HS-5 (cell line): Measurements from ENCODE around the gene OTOP3.
A peak's percentile ranks its signal among the peaks of the same experiment; 100 is the strongest.
"Not testable (repeated sequence)": the region's sequence is repeated elsewhere in the genome, so short reads cannot be mapped to it uniquely, and the experiment has no call there.

Experiments
- DNase-seq: peaks from one replicate; pipeline ENCODE4 v3.0.0-alpha.2; 2012; ENCODE audit warnings: low read depth

OTOP3 gene

DNA sequence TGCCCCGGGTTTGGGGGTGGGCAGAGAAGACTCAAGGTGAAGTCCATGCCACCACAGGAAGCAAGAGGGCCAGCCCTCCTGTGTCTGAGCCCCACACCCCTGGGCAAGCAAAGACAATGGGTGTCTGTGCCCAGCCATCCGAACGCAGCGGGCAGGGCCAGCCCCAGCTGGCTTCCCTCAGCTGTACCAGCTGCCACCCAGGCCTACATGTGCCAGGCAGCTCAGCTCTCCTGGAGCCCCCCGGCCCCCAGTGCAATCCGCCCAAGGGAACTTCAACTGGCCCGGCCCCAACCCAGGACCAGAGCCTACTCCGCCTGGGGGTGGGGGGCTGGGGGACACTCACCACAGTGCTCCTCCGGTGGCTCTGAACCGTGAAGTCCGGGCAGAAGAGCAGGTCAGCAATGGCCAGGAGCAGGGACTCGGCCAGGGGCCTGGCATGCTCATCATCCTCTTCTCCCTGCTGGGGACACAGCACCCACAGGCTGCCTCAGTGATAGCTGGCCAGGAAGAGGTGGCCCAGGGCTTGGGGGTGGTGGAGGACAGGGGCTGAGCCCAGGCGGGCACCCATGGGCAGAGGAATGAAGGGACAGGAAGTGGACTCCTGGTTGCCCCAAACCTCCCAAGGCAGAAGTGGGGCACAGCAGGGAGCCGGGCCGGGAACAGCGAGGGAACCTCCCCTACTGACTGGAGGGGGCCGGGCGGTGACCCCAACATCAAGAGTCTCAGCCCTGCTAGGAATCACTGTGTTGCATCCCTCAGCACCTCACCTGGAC lies 27.1 kb downstream of the OTOP3 start:
- no peak for DNase-seq

DNA sequence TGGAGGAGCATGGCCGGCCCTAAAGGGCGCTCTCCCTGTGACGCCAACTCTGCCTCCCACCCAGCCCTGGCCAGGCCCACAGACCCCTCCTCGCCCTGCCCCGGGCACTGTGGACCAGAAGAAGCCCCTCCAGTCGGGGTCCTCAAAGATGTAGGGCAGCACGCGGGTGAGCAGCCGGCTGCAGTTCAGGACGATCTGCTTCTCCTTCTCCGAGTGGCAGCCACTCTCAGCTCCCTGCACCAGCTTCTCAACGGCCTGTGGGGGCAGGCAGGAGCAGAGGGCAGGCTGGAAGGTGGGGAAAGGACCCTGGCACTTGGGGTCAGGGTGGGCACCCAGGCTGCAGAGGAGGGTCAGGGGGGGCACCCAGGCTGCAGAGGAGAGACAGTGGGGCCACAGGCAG lies 28.0 kb downstream of the OTOP3 start:
- DNase-seq = no peak

DNA sequence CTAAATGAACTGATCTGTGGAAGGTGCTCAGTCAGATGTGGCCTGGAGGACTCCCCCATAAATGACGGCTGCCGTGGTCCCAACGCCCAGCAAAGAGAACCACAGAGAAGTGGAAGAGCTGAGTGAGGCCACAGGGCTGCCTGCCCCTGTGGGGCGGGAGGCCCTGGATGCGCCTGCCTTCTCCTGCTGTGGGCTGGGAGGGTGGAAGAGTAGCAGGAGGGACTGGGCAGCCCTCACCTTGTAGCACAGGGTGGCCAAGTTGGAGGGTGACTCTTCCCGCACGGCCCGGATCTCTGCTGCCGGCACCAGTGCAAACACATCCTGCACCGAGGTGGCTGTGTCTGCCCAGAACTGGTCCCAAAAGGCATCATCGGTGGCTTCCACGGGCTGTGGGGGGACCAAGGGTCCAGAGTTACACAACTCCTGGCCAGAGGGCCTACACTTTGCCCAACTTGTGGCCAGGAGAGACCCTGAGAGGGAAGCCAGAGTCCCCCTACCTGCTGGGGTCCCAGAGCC lies 28.6 kb downstream of the OTOP3 start:
- DNase-seq = no peak

DNA sequence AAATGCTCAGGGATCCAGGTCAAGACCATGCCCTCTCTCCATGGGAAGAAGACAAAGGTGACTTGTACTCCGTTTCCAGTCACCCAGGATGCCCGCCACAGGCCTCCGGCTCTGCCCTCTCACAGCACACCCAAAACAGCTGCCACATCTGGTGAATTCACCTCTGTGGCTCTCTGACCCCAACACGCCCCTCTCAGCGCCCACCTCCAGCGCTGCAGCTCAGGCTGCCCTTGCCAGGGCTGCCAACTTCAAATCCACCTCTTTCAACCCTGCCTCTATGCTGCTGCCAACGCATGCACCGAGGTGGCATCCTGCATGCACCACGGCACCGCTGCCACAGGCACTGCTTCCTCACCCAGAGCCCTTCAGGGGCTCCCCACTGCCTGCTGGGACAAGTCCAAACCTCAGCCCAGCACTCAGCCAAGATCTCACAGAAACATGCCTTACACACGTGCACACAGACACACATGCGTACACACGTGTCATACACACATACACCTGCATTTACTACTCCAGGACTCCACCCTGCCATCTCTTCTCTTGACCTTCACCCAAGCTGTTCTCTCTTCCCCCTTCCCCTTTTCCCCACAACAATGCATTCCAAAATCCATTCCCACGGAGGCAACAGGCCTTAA lies 29.4 kb downstream of the OTOP3 start:
- no peak for DNase-seq

DNA sequence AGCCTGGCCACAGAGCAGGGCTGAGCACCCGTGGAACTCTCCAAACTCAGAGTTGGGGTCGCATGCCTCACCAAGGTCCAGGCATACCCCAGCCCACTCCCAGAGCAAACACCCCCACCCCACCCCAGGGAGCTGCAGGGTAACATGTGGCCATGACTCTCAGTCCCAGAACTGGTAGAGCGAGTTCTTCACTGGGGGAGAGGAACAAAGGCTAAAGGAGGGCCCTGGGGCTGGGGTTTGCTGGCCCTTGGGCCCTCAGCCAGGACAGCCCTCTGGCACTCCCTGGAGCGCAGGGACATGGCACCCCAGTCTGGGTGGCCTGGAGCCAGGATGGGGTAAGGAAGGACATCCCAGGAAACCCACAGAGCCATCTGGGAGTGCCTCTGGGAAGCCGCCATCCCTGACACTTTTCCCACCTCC lies 32.7 kb downstream of the OTOP3 start:
- no peak for DNase-seq

DNA sequence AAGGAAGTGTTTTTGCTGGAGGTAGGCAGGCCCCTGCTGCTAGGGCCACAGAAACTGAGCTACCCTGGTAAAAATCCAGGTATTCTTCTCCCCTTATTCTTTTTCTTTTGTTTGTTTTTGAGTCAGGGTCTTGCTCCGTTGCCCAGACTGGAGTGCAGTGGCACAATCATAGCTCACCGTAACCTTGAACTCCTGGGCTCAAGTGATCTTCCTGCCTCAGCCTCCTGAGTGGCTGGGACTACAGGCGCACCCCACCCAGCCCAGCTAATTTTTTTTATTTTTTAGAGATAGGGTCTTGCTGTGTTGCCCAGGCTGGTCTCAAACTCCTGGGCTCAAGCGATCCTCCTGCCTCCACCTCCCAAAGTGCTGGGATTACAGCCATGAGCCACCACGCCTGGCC lies 33.8 kb downstream of the OTOP3 start:
- not testable (repeated sequence) for DNase-seq

DNA sequence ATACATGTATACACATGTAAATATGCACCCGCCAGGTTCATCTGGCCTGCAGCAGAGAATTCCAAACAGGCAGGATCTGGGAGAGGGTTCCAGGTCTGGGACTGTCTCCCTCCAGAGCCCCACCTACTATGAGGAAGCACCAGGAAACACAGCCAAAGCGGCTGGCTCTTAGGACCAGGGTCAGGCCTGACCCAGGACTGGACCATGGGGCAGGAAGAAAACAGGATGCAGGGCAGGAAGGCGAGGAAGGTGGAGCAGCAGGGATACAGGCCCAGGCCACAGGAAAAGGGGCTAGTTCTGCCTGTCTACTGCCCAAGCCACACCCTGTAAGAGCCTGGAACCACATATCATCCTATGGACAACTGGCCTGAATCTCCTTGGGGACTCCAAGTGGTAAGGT lies 34.7 kb downstream of the OTOP3 start:
- DNase-seq = no peak

DNA sequence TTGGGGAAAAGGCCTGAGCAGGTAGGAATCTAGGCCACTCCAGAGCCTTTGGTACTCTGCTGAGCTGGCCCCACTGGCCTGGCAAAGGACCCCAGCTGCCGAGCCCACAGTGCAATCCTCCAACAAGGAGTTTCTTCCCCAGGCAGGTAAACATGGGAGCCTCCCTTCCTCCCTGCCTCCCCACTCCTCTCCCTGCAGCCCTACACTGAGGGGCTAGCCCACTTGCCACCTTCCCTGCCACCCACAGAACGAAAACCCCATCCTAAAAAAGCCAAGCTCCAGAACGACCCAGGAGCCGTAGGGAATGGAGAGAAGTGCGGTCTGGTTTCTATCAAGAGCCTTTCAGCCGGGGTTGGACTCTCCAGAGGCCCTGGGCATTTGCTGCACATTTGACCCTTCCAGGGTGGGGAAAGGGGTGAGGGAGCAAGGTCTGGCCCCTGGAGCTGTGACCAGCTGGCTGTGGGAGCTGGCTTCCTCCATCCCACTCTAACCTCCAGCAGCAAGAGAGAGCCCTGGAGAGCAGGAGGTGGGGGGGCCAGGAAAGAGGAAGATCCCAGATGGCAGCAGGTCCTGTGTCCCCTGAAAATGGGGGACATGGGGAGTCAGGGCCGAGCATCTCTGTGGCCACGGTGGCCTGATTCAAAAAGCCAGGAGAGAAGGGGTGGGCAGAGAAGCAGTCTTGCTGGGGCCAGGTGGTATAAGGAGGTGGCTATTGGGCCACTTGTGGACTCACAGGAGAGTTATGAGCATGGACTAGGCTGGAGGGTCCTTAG lies 35.6 kb downstream of the OTOP3 start:
- no peak for DNase-seq

DNA sequence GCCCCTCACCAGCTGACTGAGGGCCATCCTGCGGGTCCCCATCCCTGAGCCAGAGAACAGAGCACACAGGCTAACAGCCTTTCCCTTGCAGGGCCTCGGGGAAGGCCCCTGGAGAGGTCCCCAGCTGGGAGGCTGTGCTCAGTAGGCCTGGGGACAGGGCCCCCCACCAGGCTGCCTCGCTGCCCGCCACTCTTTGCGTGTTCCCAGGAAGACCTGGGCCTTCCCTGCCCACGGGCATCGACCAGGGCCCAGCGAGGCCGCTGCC lies 36.1 kb downstream of the OTOP3 start:
- no peak for DNase-seq

DNA sequence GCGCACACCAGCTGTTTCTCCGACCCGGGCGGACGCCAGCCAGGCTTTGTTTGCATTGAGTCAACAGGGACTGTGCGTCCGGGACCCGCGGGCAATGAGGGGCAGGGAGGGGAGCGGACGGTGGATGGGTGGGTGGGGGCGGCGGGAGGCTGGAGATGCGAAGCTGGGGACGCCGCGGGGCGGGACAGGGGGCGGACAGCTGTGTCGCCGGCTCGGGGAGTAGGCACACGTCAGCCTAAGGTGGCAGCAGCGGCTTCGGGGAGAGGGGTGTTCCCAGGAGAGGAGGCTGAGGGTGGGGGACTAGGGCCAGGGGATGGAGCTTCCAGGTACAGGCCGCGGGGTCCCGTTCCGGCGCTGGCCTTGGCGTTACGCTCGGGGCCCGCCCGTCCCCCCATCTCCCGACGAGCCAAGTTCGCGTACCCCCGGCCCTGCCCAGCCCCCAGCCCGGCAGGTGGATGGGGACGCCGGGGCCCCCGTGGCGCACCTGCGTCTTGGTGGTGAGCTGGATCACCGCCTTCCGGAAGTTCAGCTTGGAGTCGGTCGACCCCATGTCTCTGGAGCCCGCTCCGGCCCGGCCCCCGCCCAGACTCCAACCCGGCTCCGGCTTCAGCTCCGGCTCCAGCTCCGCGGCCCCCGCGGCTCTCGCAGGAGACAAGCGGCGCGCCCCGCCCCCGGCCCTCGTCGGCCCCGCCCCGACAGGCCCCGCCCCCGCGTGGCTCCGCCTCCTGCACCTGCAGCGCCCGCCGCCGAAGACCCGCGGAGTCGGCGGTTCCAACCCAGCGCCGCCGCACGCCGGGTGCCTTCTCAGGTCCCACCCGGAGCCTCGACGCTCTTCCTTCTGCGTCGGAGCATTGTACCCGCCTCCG lies 36.6 kb downstream of the OTOP3 start, which contains the start of gene HID1:
Gene HID1 (minus strand): TSS at position 653 of the 866 bp plus-strand sequence. CDS start 103 bp downstream, at position 550.
- no peak for DNase-seq

DNA sequence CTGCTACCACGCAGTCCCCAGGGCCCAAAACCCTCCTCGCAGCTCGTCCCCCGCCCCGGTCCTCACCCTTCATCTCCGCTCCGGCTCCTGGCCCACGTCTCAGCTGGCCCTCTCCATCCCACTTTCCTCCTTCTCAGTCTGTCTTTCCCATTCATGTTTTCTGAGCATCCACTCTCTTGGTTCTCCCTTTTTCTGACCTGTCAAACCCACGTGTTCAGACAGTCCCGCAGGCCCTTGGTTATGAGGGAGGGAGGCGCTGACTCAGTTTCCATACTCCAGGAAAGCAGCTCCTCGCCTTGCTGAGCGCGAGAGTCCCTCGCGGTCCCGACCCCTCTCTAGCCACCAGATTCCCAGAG lies 37.3 kb downstream of the OTOP3 start:
- no peak for DNase-seq

DNA sequence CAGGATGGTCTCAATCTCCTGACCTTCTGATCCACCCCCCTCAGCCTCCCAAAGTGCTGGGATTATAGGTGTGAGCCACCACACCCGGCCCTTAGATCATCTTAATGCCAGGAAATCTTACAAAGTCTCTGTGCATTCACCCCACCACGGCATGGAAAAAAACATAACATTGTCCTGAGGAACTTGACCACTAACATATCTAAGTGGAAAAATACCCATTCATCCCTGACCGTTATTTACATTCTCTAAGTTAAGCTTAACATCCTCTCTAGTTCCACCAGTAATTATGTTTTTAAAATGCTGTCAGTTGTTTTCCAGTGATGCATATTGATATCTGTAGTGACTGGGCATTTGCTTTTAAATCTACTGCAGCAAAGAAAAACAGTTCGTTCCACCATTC lies 40.2 kb downstream of the OTOP3 start:
- no peak for DNase-seq

DNA sequence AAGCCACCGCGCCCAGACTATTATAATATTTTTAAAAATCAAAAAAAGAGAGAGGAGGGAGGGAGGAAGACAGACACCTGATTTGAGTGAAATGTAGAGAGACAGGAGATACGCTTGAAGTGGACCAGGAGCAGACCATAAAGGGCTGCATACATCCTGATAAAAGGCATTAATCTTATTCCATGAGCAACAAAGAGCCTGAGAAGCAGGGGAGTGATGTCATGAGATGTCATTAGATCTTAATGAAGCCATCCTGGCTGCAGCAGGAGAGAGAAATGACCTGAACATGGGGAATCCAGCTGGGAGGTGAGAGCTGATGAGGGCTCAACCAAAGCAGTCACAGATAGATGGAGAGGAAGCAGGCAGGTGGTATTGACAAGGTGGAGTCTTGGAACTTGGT lies 42.1 kb downstream of the OTOP3 start:
- no peak for DNase-seq

DNA sequence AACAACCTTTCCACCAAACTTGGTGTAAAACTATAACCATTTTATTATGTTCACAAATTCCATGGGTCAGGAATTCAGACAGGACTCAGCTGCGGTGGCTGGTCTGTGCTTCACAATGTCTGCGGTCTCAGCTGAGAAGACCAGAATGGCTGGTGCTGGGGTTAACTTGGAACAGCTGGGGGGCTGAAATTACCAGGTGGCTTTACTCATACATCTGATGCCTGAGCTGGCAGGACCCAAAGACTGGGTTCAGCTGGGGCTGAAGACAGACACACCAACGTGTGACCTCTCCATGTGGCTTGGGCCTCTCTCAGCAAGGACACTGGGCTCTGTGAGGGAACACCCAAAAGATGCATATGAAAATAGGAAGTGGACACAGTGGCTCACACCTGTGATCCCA lies 42.5 kb downstream of the OTOP3 start:
- no peak for DNase-seq

DNA sequence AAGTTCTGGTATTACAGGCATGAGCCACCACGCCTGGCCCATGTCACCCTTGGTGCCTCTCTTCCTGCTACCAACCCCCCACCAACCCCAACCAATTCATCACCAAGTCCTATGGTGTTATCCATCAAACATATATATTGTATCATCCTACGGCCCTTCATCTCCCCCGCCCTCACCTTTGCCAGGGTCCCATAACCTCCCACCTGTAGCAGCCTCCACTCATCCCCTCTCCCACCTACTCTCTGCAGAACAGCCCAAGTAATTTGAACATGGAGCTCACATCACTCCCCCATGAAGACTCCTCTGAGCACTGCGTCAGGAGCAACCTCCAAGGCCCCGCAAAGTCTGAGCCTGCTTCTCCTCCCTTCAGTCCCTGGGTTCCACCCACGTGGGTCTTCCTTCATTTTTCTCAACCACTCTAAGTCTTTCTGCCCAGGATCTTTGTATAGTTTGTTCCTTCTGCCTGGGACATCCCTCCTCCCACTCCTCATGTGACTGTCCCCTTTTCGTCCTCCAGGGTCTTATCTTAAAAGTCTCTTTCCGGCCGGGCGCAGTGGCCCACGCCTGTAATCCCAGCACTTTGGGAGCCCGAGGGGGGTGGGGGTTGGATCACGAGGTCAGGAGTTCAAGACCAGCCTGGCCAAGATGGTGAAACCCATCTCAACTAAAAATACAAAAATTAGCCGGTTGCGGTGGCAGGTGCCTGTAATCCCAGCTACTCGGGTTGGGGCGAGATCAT lies 43.9 kb downstream of the OTOP3 start:
- DNase-seq = no peak

DNA sequence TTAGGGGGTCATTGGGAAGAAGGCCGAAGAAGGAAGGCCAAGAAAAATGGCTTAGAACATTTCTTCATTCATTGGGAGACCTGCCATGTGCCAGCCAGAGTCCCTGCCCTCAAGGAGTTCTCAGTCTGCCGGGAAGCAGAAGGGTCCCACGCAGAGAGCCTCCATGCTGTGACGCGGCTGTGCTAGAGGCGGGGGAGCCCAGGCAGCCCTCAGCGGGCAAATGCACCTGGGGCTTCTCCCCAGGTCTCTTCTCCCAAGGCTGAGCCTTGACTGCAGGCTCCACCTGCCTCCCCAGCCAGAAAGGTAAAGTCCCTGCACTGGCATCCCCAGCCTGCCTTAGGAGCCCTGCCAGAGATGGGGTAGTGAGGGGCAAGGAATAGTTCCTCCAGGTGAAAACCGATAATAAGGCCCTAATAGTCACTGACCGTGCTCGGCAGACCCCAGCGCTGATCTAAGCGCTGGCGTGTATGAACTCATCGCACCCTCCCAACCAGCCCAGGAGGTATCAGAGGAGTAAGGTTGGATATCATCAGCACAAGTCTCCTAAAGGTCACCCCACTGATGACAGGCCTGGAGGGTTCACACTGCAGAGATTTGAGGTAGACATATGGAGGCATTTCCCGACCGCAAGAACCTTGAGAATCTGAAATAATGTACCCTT lies 45.8 kb downstream of the OTOP3 start:
- no peak for DNase-seq

DNA sequence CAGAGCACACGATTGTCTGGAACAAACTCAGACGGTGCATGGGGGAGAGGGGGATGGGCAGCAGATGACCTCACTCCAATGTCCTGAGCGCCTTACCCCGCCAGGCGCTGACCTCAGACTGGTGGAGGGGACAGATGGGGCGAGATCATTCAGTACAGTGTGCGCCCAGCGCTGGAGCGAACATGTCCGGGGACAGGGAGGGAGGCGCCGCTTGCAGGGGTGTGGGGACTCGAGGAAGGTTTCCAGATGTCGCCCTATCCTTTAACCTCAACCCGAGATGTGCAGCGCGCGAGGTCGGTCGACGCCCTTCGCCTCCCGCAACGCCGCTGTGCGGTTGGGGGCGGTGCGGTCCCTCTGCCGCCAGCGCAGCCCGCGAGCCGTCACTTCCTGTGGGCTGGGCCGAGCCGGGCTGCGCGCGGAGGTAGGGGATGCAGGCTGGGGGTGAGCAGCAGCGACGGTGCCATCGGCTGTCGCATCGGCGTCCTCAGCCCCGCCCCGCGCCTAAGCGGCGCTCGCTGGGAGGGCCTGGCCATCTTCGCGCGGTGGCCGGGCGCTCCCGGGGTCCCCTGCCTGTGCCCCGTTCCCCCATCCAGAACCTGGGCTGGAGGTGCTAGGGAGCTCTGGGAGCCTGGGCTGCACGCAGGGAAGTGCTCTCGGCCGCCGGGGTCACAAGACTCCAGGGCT lies 46.4 kb downstream of the OTOP3 start:
- no peak for DNase-seq

DNA sequence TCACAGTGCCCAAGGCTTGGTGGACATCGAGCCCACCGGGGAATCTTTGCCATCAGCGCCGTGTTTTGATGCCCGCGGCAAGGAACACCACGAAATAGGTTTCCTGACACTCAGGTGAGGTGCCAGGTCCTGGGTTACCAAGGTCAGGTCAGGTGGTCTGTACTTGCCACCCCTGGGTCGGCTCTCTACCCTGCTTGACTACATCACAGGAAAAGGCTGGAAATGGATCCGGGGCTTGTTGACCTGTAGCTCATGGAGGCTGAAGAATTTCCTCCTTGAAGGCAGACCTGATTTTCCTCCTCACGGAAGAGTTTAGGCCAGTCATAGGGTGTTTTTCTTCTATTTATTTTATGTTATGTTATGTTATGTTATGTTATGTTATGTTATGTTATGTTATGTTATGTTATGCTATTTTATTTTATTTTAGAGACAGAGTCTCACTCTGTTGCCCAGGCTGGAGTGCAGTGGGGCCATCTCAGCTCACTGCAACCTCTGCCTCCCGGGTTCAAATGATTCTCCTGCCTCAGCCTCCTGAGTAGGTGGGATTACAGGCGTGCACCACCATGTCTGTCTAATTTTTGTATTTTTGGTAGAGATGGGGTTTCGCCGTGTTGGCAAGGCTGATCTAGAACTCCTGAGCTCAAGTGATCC lies 47.1 kb downstream of the OTOP3 start:
- not testable (repeated sequence) for DNase-seq

DNA sequence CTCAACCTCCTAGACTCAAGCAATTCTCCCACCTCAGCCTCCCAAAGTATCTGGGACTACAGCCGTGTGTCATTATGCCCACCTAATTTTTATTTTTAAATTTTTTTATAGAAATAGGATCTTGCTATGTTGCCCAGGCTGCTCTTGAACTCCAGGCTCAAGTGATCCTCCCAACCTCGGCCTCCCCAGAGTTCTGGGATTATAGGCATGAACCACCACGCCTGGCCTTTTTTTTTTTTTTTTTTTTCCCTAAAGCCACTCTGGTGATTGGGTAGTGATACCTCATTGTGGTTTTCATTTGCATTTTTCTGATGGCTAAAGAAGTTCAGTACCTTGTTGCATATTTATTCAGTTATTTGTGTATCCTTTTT lies 50.5 kb downstream of the OTOP3 start:
- no peak for DNase-seq

DNA sequence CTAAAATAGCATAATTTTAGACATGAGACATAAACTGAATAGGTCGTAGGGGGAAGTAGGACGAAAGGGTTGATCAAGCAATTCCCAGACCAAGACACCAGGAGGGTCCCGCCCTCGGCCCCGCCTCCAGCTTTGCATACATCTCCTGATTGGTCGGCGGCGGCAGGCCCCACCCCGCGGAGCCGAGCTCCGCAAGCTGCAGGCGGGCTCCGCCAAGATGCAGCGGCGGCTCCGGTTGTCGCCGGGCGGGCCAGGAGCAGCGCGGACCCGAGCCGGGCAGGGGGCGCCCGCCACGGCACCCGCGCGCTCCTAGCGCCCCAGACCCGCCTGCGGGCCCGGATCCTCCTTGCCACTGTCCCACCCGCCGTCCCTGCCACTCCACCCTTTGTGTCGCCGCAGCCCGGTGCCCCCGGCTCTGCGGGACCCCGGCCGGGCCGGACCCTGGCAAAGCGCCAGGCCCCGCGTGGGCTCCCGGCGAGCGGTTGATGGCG lies 51.8 kb downstream of the OTOP3 start, which contains the start of gene CDR2L:
Gene CDR2L (plus strand): TSS at position 215 of the 491 bp plus-strand sequence. CDS start 412 bp downstream, outside the sequence.
- peak; percentile 58 for DNase-seq
